ENCODE measurements around the gene PARD6B.
"Not testable (repeated sequence)": the region's sequence is repeated elsewhere in the genome, so short reads cannot be mapped to it uniquely, and the experiment has no call there.

DNA sequence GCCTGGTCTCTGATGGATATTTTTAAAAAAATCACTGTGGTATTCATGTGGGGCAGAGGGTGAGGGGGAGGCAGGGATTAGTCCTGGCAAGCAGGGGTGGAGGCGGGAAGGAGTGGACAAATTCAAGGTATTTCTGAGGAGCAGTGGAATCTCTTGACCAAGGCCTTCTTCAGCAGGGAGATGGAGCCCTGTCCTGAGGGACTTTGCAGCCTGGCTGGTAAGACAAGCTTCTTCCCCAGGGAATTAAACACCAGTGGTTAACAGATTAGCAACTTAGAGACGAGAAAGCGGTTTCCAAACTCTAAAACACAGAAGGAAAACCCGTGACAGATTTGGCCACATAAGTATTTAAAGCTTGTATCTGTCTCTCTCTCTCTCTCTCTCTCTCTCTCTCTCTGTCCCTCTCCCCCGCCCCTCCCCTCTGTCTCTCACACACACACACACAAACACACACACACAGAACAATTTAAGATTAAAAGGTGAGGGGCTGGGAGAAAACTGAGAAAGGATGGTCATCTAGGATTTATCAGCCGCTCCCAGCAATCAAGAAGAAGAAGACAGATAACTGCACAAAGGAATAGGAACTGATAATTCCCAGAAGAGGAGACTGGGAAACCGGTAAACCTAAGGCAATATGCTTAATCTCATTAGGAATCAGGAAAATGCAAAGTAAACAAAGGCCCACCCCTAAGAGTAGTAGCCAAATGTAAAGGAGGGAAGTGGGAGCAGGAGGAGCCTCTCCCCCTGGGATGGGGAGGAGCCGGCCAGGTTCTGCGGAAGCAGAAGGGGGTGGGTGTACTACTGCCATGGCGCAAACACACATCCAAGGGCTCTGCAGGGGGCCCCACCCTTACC, 35.8 kb downstream of the PARD6B start:
- TF ChIP-seq, protein P1, sequence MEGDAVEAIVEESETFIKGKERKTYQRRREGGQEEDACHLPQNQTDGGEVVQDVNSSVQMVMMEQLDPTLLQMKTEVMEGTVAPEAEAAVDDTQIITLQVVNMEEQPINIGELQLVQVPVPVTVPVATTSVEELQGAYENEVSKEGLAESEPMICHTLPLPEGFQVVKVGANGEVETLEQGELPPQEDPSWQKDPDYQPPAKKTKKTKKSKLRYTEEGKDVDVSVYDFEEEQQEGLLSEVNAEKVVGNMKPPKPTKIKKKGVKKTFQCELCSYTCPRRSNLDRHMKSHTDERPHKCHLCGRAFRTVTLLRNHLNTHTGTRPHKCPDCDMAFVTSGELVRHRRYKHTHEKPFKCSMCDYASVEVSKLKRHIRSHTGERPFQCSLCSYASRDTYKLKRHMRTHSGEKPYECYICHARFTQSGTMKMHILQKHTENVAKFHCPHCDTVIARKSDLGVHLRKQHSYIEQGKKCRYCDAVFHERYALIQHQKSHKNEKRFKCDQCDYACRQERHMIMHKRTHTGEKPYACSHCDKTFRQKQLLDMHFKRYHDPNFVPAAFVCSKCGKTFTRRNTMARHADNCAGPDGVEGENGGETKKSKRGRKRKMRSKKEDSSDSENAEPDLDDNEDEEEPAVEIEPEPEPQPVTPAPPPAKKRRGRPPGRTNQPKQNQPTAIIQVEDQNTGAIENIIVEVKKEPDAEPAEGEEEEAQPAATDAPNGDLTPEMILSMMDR (IDR thresholded peaks at IDR 0.05 in 4 of 5, conservative IDR thresholded peaks at IDR 0.05 in 1 of 5): not testable (repeated sequence)
- TF ChIP-seq POLR2A (IDR thresholded peaks at IDR 0.05): not testable (repeated sequence)

Data from gastrocnemius medialis (tissue), 4 donors.